Measurements from ENCODE around the gene INTS11. TPM values are rescaled to one million over a fixed set of nuclear protein-coding genes. Genes with fewer than 3 reads are reported as not detected.
A peak's percentile ranks its signal among the peaks of the same experiment; 100 is the strongest.

The INTS11 gene
- total and polyA plus RNA-seq, 2 of the 13 experiments (the other 11 are each of a cell fraction or from before 2014, with no cell fraction given), result 52.8 to 94.8 TPM

- TF ChIP-seq ZNF280D (CRISPR knock-in tag; IDR thresholded peaks at IDR 0.05) (no peak), ZNF670 (CRISPR knock-in tag; IDR thresholded peaks at IDR 0.05; ENCODE audit: borderline replicate concordance) (no peak), ZSCAN29 (CRISPR knock-in tag; conservative IDR thresholded peaks at IDR 0.05) (no peak), RFXANK (CRISPR knock-in tag; IDR thresholded peaks at IDR 0.05) (no peak), ZNF547 (CRISPR knock-in tag; IDR thresholded peaks at IDR 0.05) (no peak), MEIS1 (CRISPR knock-in tag; IDR thresholded peaks at IDR 0.05; ENCODE audit: borderline replicate concordance) (no peak), SP4 (CRISPR knock-in tag; IDR thresholded peaks at IDR 0.05) (no peak), WIZ (CRISPR knock-in tag; IDR thresholded peaks at IDR 0.05) (no peak), ZNF362 (CRISPR knock-in tag; IDR thresholded peaks at IDR 0.05; ENCODE audit: borderline replicate concordance) (no peak), PCBP2 (optimal IDR thresholded peaks at IDR 0.05; ENCODE audit: low read depth, low read length, poor library complexity, severe bottlenecking) (no peak), KDM2A (CRISPR knock-in tag; IDR thresholded peaks at IDR 0.05; ENCODE audit: borderline replicate concordance, low read depth) (peak; percentile 5; the same call in 1 of the 2 replicates), NCOA1 (CRISPR knock-in tag; IDR thresholded peaks at IDR 0.05) (no peak), DPF2 (CRISPR knock-in tag; IDR thresholded peaks at IDR 0.05; ENCODE audit: borderline replicate concordance, low read depth) (no peak), ZBTB33 (CRISPR knock-in tag; IDR thresholded peaks at IDR 0.05) (no peak), IKZF5 (CRISPR knock-in tag; IDR thresholded peaks at IDR 0.05) (no peak), ESRRA (CRISPR knock-in tag; IDR thresholded peaks at IDR 0.05; ENCODE audit: low read depth) (no peak), ZNF256 (CRISPR knock-in tag; conservative IDR thresholded peaks at IDR 0.05) (no peak)
- TF ChIP-seq, protein P1, sequence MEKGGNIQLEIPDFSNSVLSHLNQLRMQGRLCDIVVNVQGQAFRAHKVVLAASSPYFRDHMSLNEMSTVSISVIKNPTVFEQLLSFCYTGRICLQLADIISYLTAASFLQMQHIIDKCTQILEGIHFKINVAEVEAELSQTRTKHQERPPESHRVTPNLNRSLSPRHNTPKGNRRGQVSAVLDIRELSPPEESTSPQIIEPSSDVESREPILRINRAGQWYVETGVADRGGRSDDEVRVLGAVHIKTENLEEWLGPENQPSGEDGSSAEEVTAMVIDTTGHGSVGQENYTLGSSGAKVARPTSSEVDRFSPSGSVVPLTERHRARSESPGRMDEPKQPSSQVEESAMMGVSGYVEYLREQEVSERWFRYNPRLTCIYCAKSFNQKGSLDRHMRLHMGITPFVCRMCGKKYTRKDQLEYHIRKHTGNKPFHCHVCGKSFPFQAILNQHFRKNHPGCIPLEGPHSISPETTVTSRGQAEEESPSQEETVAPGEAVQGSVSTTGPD (CRISPR knock-in tag; IDR thresholded peaks at IDR 0.05), result no peak
- TF ChIP-seq, protein P2, sequence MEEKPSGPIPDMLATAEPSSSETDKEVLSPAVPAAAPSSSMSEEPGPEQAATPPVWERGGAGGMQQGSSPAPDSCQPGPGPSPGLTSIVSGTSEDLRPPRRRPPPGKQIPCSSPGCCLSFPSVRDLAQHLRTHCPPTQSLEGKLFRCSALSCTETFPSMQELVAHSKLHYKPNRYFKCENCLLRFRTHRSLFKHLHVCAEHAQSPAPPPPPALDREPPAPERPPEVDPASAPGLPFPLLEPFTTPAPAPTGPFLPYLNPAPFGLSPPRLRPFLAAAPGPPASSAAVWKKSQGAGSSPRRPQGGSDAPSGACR (CRISPR knock-in tag; IDR thresholded peaks at IDR 0.05), result no peak
Measured at GRCh38 chr1:1357871-1358432, 33.5 kb upstream of the INTS11 start (continued).
